Psoas muscle (tissue), 8 donors: ENCODE results near the gene KIAA1143. TPM values are rescaled to one million over a fixed set of nuclear protein-coding genes. Genes with fewer than 3 reads are reported as not detected.
A peak's percentile ranks its signal among the peaks of the same experiment; 100 is the strongest.

Experiments used
- ATAC-seq, 4 donors: fragments of 200-7000 bp; cut with Tn5 transposase; one replicate each; pipeline ENCODE4 v1.9.1; 2020; ENCODE audit warnings: moderate library complexity in 3 of 4, mild to moderate bottlenecking in 2 of 4
- DNase-seq, 2 donors: peaks; one replicate each; pipeline ENCODE4 v3.0.0-alpha.2; 2020
- H3K27ac ChIP-seq: fragments of 200-600 bp; one replicate; pipeline ENCODE4 v1.8.0; 2022
- H3K27me3 ChIP-seq, 3 donors: fragments of 200-600 bp in 1 of 3; one replicate each; pipeline versions ENCODE4 v1.6.1 to v1.8.0; 2013 to 2022; ENCODE audit warnings: low read length in 2 of 3, mild to moderate bottlenecking in 2 of 3, moderate library complexity in 1 of 3; ENCODE audit not compliant: insufficient read depth in 3 of 3
- H3K36me3 ChIP-seq, 2 donors: fragments of 200-600 bp in 1 of 2; one replicate each; pipeline versions ENCODE4 v1.6.1 to v1.8.0; 2013 to 2022; ENCODE audit warnings: low read depth in 1 of 2, mild to moderate bottlenecking in 1 of 2, moderate library complexity in 1 of 2; ENCODE audit not compliant: insufficient read depth in 1 of 2
- H3K4me1 ChIP-seq: fragments of 200-600 bp; one replicate; pipeline ENCODE4 v1.8.0; 2022
- H3K4me3 ChIP-seq: fragments of 200-600 bp; one replicate; pipeline ENCODE4 v1.8.0; 2022; ENCODE audit warnings: mild to moderate bottlenecking
- H3K9me3 ChIP-seq: fragments of 200-600 bp; one replicate; pipeline ENCODE4 v1.8.0; 2022
- WGBS, 3 donors: extraction: QIAGEN DNeasy Blood & Tissue Kit; methylation state at CpG; one replicate each; pipeline versions ENCODE4 v1.1.6 to v1.1.7; 2013; 5-methylcytosine and 5-hydroxymethylcytosine counted together
- intact Hi-C, 2 donors: fragments of 100-400 bp; cut with DNase I; formaldehyde crosslinking; loops; one replicate each; pipeline versions ENCODE4 v1.11.0 to v1.14.2; 2022
- long read RNA-seq, 2 donors: library from polyadenylated mRNA; unstranded; transcript quantifications; one replicate each; pipeline ENCODE4 v2.0.0, GENCODE V29; 2021
- polyA plus RNA-seq, 3 donors: library from polyadenylated mRNA; stranded (reverse); fragments of 200-250 nt; gene quantifications; one replicate each; pipeline ENCODE4 v1.2.3, GENCODE V29; 2013
- total RNA-seq, 4 donors: library from RNA; stranded (reverse); fragmentation: NEBNext Ultra II Directional in 2 of 4; extraction: Animal tissue kit (Norgen Biotek cat#: 25700) in 2 of 4; gene quantifications; one replicate each; pipeline versions ENCODE4 v1.2.1 to v1.2.4, GENCODE V29; 2021 to 2023
- TF ChIP-seq, protein P1 (sequence below): fragments of 200-600 bp; IDR thresholded peaks from one replicate; pipeline ENCODE4 v1.8.0; 2022; ENCODE audit warnings: antibody characterized with exemption
- donor health status: healthy with polysubstance abuse.
- donor health status: DM: no; HTN: no; CAD: no; lungs with moderate emphysema.
- donor health status: Bipolar disorder and iron deficiency.
- donor health status: healthy.
- donor health status: DM: yes; HTN: yes; CAD: no.
- donor health status: DM: no; HTN: no; CAD: no.
- donor health status: DM: no; HTN: no; CAD: no.
- donor health status: DM: yes; HTN: yes; CAD: no.

KIAA1143 gene
- 10 to 100 TPM; 26.7 to 45.7 (median 33.4) TPM for total RNA-seq
- polyA plus RNA-seq, result 10 to 100 TPM in 1 of 3 donors, 1 to 10 TPM in 2; 8.8 to 25.6 (median 9.7) TPM
- long read RNA-seq, donor 1, full-length matches to known transcripts, result 10 of 15 reads
- long read RNA-seq, donor 1, partial matches to known transcripts, result 0 of 15 reads
- long read RNA-seq, donor 1, other reads (novel, unspliced or antisense), result 5 of 15 reads
- long read RNA-seq, donor 2, full-length matches to known transcripts, result 29 of 44 reads
- long read RNA-seq, donor 2, partial matches to known transcripts, result 0 of 44 reads
- long read RNA-seq, donor 2, other reads (novel, unspliced or antisense), result 15 of 44 reads

DNA sequence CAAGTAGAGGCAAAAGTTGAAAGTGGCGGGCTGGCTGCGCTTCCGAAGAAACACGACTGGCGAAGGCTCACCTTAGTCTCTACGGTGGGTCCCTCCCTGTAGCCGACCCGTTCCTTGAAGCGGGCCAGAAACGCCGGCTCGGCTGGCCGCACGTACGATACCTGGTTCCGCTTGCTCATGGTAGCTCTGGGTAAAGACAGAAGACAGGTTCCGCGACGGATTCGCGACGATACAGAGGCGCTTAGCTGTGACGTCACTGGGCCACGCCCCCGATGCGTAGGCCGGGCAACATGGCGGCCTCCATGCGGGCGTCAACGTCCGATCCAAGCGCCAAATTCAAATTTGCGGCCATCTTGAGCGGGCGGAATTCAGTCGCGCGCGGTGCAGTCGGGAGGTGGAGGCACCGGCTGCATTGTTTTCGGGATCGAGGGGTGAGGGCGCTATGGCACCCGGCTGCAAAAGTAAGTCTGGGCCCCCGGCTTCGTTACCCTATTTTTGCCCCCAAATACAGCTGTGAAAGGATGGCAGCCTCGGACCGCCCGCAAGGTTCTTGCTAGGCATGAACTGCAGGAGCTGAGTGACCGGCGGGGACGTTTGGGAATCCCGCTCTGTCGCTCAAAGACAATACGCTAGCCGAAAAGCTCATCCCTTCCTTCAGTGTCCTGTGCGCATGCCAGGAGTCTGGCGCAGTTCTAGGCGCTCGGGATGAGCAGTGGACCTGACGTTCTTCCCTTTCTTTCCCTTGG, at the start of gene KIAA1143, which contains the start of gene KIF15:
Gene KIAA1143 (minus strand): TSS at position 196 of the 746 bp plus-strand sequence. CDS start 17 bp downstream, at position 179.
Gene KIF15 (plus strand): TSS at position 371 of the 746 bp plus-strand sequence. CDS start 72 bp downstream, at position 443.
- H3K4me1 ChIP-seq, result peaks cover 7% of the 10 kb centered on the region
- peak; percentile 100 for ATAC-seq
- H3K27me3 ChIP-seq, result no peaks in the 10 kb centered on the region
- 0 to 1% (median 1%) methylated on average over 64 of the region's 64 CpGs for WGBS, 3 donors
- H3K36me3 ChIP-seq, result peaks cover 4 to 24% of the 10 kb centered on the region in 2 donors
- TF ChIP-seq, protein P1, sequence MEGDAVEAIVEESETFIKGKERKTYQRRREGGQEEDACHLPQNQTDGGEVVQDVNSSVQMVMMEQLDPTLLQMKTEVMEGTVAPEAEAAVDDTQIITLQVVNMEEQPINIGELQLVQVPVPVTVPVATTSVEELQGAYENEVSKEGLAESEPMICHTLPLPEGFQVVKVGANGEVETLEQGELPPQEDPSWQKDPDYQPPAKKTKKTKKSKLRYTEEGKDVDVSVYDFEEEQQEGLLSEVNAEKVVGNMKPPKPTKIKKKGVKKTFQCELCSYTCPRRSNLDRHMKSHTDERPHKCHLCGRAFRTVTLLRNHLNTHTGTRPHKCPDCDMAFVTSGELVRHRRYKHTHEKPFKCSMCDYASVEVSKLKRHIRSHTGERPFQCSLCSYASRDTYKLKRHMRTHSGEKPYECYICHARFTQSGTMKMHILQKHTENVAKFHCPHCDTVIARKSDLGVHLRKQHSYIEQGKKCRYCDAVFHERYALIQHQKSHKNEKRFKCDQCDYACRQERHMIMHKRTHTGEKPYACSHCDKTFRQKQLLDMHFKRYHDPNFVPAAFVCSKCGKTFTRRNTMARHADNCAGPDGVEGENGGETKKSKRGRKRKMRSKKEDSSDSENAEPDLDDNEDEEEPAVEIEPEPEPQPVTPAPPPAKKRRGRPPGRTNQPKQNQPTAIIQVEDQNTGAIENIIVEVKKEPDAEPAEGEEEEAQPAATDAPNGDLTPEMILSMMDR, result no peak
- H3K9me3 ChIP-seq, result peaks cover 9% of the 10 kb centered on the region
- peak within 1 kb of the TSS; percentile 94 for H3K4me3 ChIP-seq
- DNase-seq, result peak; percentile 96 to 98
- intact Hi-C loops, result loop anchor here in 1 of 2 donors (1.0 to 5.0 kb wide), 3 partner anchors 29 to 151 kb away; partner anchors contain the start of gene TMEM42
- H3K27ac ChIP-seq, result peak within 1 kb of the TSS; percentile 89

- intact Hi-C loops, result no loop called here
- no peaks in the 10 kb centered on the region for H3K4me1 ChIP-seq
- no peak for DNase-seq
Measured at GRCh38 chr3:44805960-44806359, 44.5 kb upstream of the KIAA1143 start.

GRCh38 chr3:44803298-44803697, 41.9 kb upstream of the KIAA1143 start:
- ATAC-seq (no peak), DNase-seq (no peak)
- H3K27me3 ChIP-seq, result no peaks in the 10 kb centered on the region
- no peak overlapping the region for H3K27ac ChIP-seq
- no peaks in the 10 kb centered on the region for H3K4me1 ChIP-seq
- no peak overlapping the region for H3K4me3 ChIP-seq
- H3K36me3 ChIP-seq, result no peaks in the 10 kb centered on the region
- TF ChIP-seq, protein P1, result no peak
- H3K9me3 ChIP-seq, result no peaks in the 10 kb centered on the region
- intact Hi-C loops, result no loop called here
- WGBS, 3 donors, result 92 to 98% (median 93%) methylated on average over 2 of the region's 2 CpGs

More at GRCh38 chr3:44805960-44806359, 44.5 kb upstream of the KIAA1143 start:
- Histone ChIP-seq H3K36me3 (no peaks in the 10 kb centered on the region), H3K4me3 (no peak overlapping the region), H3K27ac (no peak overlapping the region), H3K9me3 (no peaks in the 10 kb centered on the region), H3K27me3 (no peaks in the 10 kb centered on the region)
- 94 to 97% (median 95%) methylated on average over 2 of the region's 2 CpGs for WGBS, 3 donors
- no peak for ATAC-seq
- TF ChIP-seq, protein P1, result no peak

DNA sequence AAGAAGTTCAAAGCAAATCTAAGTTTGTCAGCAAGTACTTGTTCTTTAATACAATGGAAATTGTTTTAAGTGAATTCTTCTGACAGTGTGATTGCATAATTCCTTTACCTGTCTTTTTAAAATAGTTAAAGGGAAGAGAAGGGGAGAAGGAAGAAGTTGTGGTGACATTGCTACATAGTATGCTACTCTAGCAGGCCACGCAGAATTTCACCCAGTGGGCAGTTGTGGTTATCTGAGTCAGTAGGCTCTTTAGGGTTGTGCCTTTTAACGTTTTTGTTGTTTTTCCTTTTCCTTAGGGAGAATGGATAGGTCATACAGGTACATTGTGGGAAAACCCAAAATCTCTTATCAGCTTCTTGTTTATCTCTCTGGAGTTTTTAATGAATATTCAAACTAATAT, 40.6 kb upstream of the KIAA1143 start:
- TF ChIP-seq, protein P1, result no peak
- Histone ChIP-seq H3K36me3 (no peaks in the 10 kb centered on the region), H3K4me3 (no peak overlapping the region), H3K4me1 (no peaks in the 10 kb centered on the region), H3K9me3 (no peaks in the 10 kb centered on the region), H3K27me3 (no peaks in the 10 kb centered on the region), H3K27ac (no peak overlapping the region)
- WGBS, 3 donors, result 84% methylated on average over 2 of the region's 2 CpGs
- DNase-seq (no peak), ATAC-seq (no peak)
- intact Hi-C loops, result no loop called here
